Mesothelial cell of epicardium (in vitro differentiated cells): ENCODE measurements around the gene LHX6. TPM values are rescaled to one million over a fixed set of nuclear protein-coding genes. Genes with fewer than 3 reads are reported as not detected.

Experiments
- DNase-seq, 2 experiments: peaks; one replicate each; pipeline ENCODE4 v3.0.0; 2021; ENCODE audit warnings: low spot score in 2 of 2; ENCODE audit not compliant: unreplicated experiment in 2 of 2
- H3K27ac Mint-ChIP-seq: 2 replicates; pipeline ENCODE4 v1.8.0; 2021; ENCODE audit warnings: mixed read lengths
- H3K27me3 Mint-ChIP-seq: 2 replicates; pipeline ENCODE4 v1.8.0; 2021; ENCODE audit warnings: low read depth, mixed read lengths
- H3K36me3 Mint-ChIP-seq: 2 replicates; pipeline ENCODE4 v1.8.0; 2021; ENCODE audit warnings: mixed read lengths
- H3K4me1 Mint-ChIP-seq: 2 replicates; pipeline ENCODE4 v1.8.0; 2021; ENCODE audit warnings: mixed read lengths
- H3K4me3 Mint-ChIP-seq: 2 replicates; pipeline ENCODE4 v1.8.0; 2021; ENCODE audit warnings: mild to moderate bottlenecking, moderate library complexity, mixed read lengths
- H3K9me3 Mint-ChIP-seq: 2 replicates; pipeline ENCODE4 v1.8.0; 2021; ENCODE audit warnings: mixed read lengths
- CTCF ChIP-seq: fragments of 200-600 bp; sonication (generic); IDR thresholded peaks from one replicate; pipeline ENCODE4 v1.5.0; 2021; ENCODE audit warnings: antibody characterized with exemption; ENCODE audit not compliant: unreplicated experiment
- total RNA-seq: library from RNA; stranded (reverse); gene quantifications from 3 replicates; pipeline ENCODE4 v1.2.1, GENCODE V29; 2021

LHX6 gene
- total RNA-seq, 1 donor from 2014 or later: 0.09 TPM

- Mint-ChIP-seq H3K4me1 (no peaks in the 10 kb centered on the region), H3K27me3 (peaks cover 37% of the 10 kb centered on the region), H3K36me3 (no peaks in the 10 kb centered on the region), H3K4me3 (no peak overlapping the region), H3K27ac (no peak overlapping the region), H3K9me3 (no peaks in the 10 kb centered on the region)
- TF ChIP-seq CTCF: no peak
- DNase-seq: no peak
Observed at GRCh38 chr9:122232796-122233306, 4.1 kb upstream of the LHX6 start.

- peaks cover 54% of the 10 kb centered on the region for H3K27me3 Mint-ChIP-seq
- no peak overlapping the region for H3K4me3 Mint-ChIP-seq
- H3K9me3 Mint-ChIP-seq: no peaks in the 10 kb centered on the region
- TF ChIP-seq CTCF: no peak
- H3K36me3 Mint-ChIP-seq: peaks cover 2% of the 10 kb centered on the region
- H3K4me1 Mint-ChIP-seq: peaks cover 7% of the 10 kb centered on the region
- no peak overlapping the region for H3K27ac Mint-ChIP-seq
- DNase-seq: no peak
Observed at GRCh38 chr9:122229485-122229837, 704 bp upstream of the LHX6 start.

- no peaks in the 10 kb centered on the region for H3K9me3 Mint-ChIP-seq
- no peak for TF ChIP-seq CTCF
- peak overlapping the region; percentile 53 for H3K4me3 Mint-ChIP-seq
- H3K27ac Mint-ChIP-seq: no peak overlapping the region
- no peak for DNase-seq
- peaks cover 54% of the 10 kb centered on the region for H3K27me3 Mint-ChIP-seq
- H3K36me3 Mint-ChIP-seq: peaks cover 2% of the 10 kb centered on the region
- peaks cover 7% of the 10 kb centered on the region for H3K4me1 Mint-ChIP-seq
Observed at GRCh38 chr9:122228191-122228567, 578 bp downstream of the LHX6 start.

- Mint-ChIP-seq H3K36me3 (peaks cover 2% of the 10 kb centered on the region), H3K27me3 (peaks cover 55% of the 10 kb centered on the region), H3K4me3 (peak overlapping the region; percentile 28), H3K4me1 (peaks cover 7% of the 10 kb centered on the region), H3K27ac (no peak overlapping the region), H3K9me3 (no peaks in the 10 kb centered on the region)
- DNase-seq: no peak
- no peak for TF ChIP-seq CTCF
Observed at GRCh38 chr9:122227575-122227900, 1.2 kb downstream of the LHX6 start.

- peaks cover 61% of the 10 kb centered on the region for H3K27me3 Mint-ChIP-seq
- DNase-seq: no peak
- peak overlapping the region; percentile 11 for H3K4me3 Mint-ChIP-seq
- H3K9me3 Mint-ChIP-seq: no peaks in the 10 kb centered on the region
- peaks cover 2% of the 10 kb centered on the region for H3K36me3 Mint-ChIP-seq
- H3K4me1 Mint-ChIP-seq: peaks cover 7% of the 10 kb centered on the region
- TF ChIP-seq CTCF: no peak
- no peak overlapping the region for H3K27ac Mint-ChIP-seq
Observed at GRCh38 chr9:122226758-122227574, 1.8 kb downstream of the LHX6 start.
